WTC11 (cell line): ENCODE results near the gene FRMD4A.

Source experiments
- CREM ChIP-seq: sonication (generic); formaldehyde crosslinking; IDR thresholded peaks from 2 replicates; pipeline ENCODE4 v1.8.1; 2022; ENCODE audit warnings: mild to moderate bottlenecking, missing genetic modification reagents, moderate library complexity
- ESRRA ChIP-seq: sonication (generic); formaldehyde crosslinking; IDR thresholded peaks from 2 replicates; pipeline ENCODE4 v1.8.1; 2022; ENCODE audit warnings: mild to moderate bottlenecking, missing genetic modification reagents, borderline replicate concordance
- ETV6 ChIP-seq: sonication (generic); formaldehyde crosslinking; IDR thresholded peaks from 2 replicates; pipeline ENCODE4 v1.8.1; 2022; ENCODE audit warnings: mild to moderate bottlenecking, missing genetic modification reagents
- JUN ChIP-seq: sonication (generic); formaldehyde crosslinking; IDR thresholded peaks from 2 replicates; pipeline ENCODE4 v1.8.0; 2023; ENCODE audit warnings: mild to moderate bottlenecking, missing genetic modification reagents
- ZNF219 ChIP-seq: sonication (generic); formaldehyde crosslinking; IDR thresholded peaks from 2 replicates; pipeline ENCODE4 v1.8.0; 2023; ENCODE audit warnings: missing genetic modification reagents, mild to moderate bottlenecking, borderline replicate concordance
- ZNF423 ChIP-seq: fragments of 250-450 bp; sonication (Bioruptor Pico); IDR thresholded peaks from 2 replicates; pipeline ENCODE4 v2.1.2; 2022; ENCODE audit warnings: mild to moderate bottlenecking, moderate library complexity
- TF ChIP-seq, protein P1 (sequence below): fragments of 200-600 bp; IDR thresholded peaks from 2 replicates; pipeline ENCODE4 v1.8.0; 2022; ENCODE audit warnings: antibody characterized with exemption
- TF ChIP-seq, protein P2 (sequence below): sonication (generic); formaldehyde crosslinking; conservative IDR thresholded peaks from 2 replicates; pipeline ENCODE4 v1.8.1; 2022; ENCODE audit warnings: mild to moderate bottlenecking, missing genetic modification reagents

DNA sequence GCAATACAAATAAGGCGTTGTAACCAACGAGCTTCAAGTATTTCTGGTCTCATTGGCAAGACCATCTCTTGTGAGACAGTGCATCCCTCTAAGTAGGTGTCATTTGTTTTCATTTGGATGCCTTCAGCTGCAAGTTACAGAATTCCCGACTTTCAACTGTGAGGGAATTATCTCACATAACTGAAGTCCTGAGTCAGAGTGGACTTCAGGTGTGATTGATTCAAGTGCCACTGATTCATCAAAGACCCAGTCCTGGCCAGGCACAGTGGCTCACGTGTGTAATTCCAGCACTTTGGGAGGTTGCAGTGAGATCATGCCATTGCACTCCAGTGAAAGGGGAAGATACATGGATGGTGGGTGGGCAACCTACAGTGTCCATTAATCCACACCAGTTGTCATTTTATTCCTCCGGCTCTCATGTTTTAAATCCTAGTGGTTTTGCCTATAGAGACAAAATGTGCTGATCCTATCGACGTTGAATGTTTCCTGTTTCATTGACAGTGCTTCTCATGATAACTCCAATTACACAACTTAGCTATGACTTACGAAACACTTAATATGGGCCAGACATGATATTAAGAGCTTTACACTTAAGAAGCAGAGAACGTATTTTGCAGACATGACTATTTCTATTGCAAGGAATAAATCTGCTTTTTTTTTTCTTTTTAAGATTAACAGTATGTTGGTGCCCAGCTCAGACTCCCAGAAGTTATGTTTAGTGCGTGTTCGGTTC lies 268.0 kb downstream of the FRMD4A start:
- TF ChIP-seq, protein P1, sequence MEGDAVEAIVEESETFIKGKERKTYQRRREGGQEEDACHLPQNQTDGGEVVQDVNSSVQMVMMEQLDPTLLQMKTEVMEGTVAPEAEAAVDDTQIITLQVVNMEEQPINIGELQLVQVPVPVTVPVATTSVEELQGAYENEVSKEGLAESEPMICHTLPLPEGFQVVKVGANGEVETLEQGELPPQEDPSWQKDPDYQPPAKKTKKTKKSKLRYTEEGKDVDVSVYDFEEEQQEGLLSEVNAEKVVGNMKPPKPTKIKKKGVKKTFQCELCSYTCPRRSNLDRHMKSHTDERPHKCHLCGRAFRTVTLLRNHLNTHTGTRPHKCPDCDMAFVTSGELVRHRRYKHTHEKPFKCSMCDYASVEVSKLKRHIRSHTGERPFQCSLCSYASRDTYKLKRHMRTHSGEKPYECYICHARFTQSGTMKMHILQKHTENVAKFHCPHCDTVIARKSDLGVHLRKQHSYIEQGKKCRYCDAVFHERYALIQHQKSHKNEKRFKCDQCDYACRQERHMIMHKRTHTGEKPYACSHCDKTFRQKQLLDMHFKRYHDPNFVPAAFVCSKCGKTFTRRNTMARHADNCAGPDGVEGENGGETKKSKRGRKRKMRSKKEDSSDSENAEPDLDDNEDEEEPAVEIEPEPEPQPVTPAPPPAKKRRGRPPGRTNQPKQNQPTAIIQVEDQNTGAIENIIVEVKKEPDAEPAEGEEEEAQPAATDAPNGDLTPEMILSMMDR: no peak
- TF ChIP-seq JUN (CRISPR knock-in tag): no peak
- no peak for TF ChIP-seq ZNF219
- TF ChIP-seq, protein P2, sequence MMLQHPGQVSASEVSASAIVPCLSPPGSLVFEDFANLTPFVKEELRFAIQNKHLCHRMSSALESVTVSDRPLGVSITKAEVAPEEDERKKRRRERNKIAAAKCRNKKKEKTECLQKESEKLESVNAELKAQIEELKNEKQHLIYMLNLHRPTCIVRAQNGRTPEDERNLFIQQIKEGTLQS: no peak
- TF ChIP-seq ETV6: no peak
- no peak for TF ChIP-seq ESRRA (CRISPR knock-in tag)
- no peak for TF ChIP-seq ZNF423 (CRISPR knock-in tag)
- no peak for TF ChIP-seq CREM
